HepG2 (cell line): ENCODE results near the gene GAB3. TPM values are rescaled to one million over a fixed set of nuclear protein-coding genes. Genes with fewer than 3 reads are reported as not detected.

Experiments used
- ATAC-seq: fragments of 200-7000 bp; cut with Tn5 transposase; 3 replicates; pipeline ENCODE4 v1.9.1; 2020; ENCODE audit warnings: mild to moderate bottlenecking, moderate library complexity
- BruUV-seq: library from RNA; stranded (reverse); fragments of 400-500 nt; replicated peaks from 2 replicates; lab custom pipeline; 2021; lab: Mats Ljungman, UMichigan
- CTCF ChIA-PET: fragments of 300-600 bp; formaldehyde crosslinking; extraction: SDS; loops from one replicate; lab custom pipeline; 2021; ENCODE audit warnings: low total read pairs, inconsistent platforms, low intra/inter-chr PET ratio; lab: Yijun Ruan, JAX
- POLR2A ChIA-PET: fragments of 350-600 bp; sonication (Branson Sonifier 250); formaldehyde crosslinking; loops from one replicate; lab custom pipeline; 2020; ENCODE audit warnings: antibody characterized with exemption, inconsistent platforms; lab: Yijun Ruan, JAX
- DNase-seq: peaks from one replicate; pipeline ENCODE4 v3.0.0-alpha.2; 2015; ENCODE audit warnings: low spot score
- FAIRE-seq: peaks from 3 replicates; lab custom pipeline; 2011; peaks lifted over from hg19 to GRCh38; lab: Jason Lieb, UNC
- H2AFZ ChIP-seq: one replicate; pipeline ENCODE4 v1.6.1; 2011; ENCODE audit warnings: low read length, inconsistent platforms
- H3K27ac ChIP-seq: fragments of 300-600 bp; 3 replicates; pipeline ENCODE4 v1.8.0; 2011; ENCODE audit warnings: mixed run types, mild to moderate bottlenecking, mixed read lengths, low read length, inconsistent platforms; ENCODE audit not compliant: insufficient read depth; ENCODE audit errors: extremely low read length
- H3K27me3 ChIP-seq, 2 experiments: fragments of 200-600 bp in 1 of 2; 2 replicates in 1 of 2; 3 replicates in 1 of 2; pipeline versions ENCODE4 v1.6.0 to v1.8.0; 2011; ENCODE audit warnings: low read length in 2 of 2, mild to moderate bottlenecking in 2 of 2, moderate library complexity in 2 of 2, inconsistent platforms in 1 of 2; ENCODE audit not compliant: insufficient read depth in 2 of 2, control insufficient read depth in 1 of 2
- H3K36me3 ChIP-seq, 2 experiments: fragments of 200-600 bp in 1 of 2; replicated peaks in 1 of 2; 2 replicates in 1 of 2; 3 replicates in 1 of 2; pipeline versions ENCODE4 v1.5.1 to v1.8.0; 2011; ENCODE audit warnings: low read length in 2 of 2, inconsistent platforms in 1 of 2; ENCODE audit not compliant: insufficient read depth in 2 of 2, control insufficient read depth in 1 of 2
- H3K4me1 ChIP-seq: 2 replicates; pipeline ENCODE4 v1.5.1; 2012; ENCODE audit warnings: low read length, inconsistent platforms; ENCODE audit not compliant: insufficient read depth
- H3K4me2 ChIP-seq: 2 replicates; pipeline ENCODE4 v1.6.0; 2011; ENCODE audit warnings: low read depth, low read length, inconsistent platforms
- H3K4me3 ChIP-seq, 3 experiments: fragments of 200-600 bp in 1 of 3; sonication (generic), shearing (Covaris generic) in 1 of 3; replicated peaks in 1 of 3; 2 replicates each; pipeline ENCODE4 v1.5.1; 2011 to 2016; ENCODE audit warnings: low read length in 3 of 3, inconsistent platforms in 2 of 3, low read depth in 2 of 3, mild to moderate bottlenecking in 2 of 3, control low read depth in 1 of 3, mixed read lengths in 1 of 3; ENCODE audit not compliant: insufficient read depth in 1 of 3
- H3K79me2 ChIP-seq: one replicate; pipeline ENCODE4 v1.6.1; 2011; ENCODE audit warnings: low read length, inconsistent platforms; ENCODE audit not compliant: insufficient read depth
- H3K9ac ChIP-seq: 2 replicates; pipeline ENCODE4 v1.6.0; 2011; ENCODE audit warnings: mild to moderate bottlenecking, low read depth, low read length, inconsistent platforms; ENCODE audit not compliant: insufficient read depth
- H3K9me3 ChIP-seq: 2 replicates; pipeline ENCODE4 v1.5.1; 2012; ENCODE audit warnings: mild to moderate bottlenecking, low read length
- H4K20me1 ChIP-seq: 2 replicates; pipeline ENCODE4 v1.6.0; 2011; ENCODE audit warnings: inconsistent platforms, mild to moderate bottlenecking, low read length, moderate library complexity; ENCODE audit not compliant: insufficient read depth
- CC2D1A ChIP-seq: sonication (generic); formaldehyde crosslinking; IDR thresholded peaks from 2 replicates; pipeline ENCODE4 v1.8.1; 2023; ENCODE audit warnings: mild to moderate bottlenecking, missing genetic modification reagents
- DMAP1 ChIP-seq: IDR thresholded peaks from 2 replicates; pipeline ENCODE4 v1.6.1; 2016
- ELK4 ChIP-seq: sonication (generic); formaldehyde crosslinking; IDR thresholded peaks from 2 replicates; pipeline ENCODE4 v1.9.0; 2021; ENCODE audit warnings: missing genetic modification reagents, borderline replicate concordance
- FOXA1 ChIP-seq, 2 experiments: fragments of 450-650 bp in 1 of 2; sonication (generic) in 1 of 2; formaldehyde crosslinking in 1 of 2; IDR thresholded peaks; 2 replicates each; pipeline versions ENCODE4 v1.4.0 to v1.6.1; 2016 to 2020; ENCODE audit warnings: missing genetic modification reagents in 1 of 2
- HOXA9 ChIP-seq: sonication (generic); formaldehyde crosslinking; IDR thresholded peaks from 2 replicates; pipeline ENCODE4 v1.8.1; 2022; ENCODE audit warnings: missing genetic modification reagents, mild to moderate bottlenecking, moderate library complexity, borderline replicate concordance
- KLF13 ChIP-seq: sonication (generic); formaldehyde crosslinking; IDR thresholded peaks from 2 replicates; pipeline ENCODE4 v1.4.0; 2020; ENCODE audit warnings: mild to moderate bottlenecking, missing genetic modification reagents
- RORA ChIP-seq: sonication (generic); formaldehyde crosslinking; IDR thresholded peaks from 2 replicates; pipeline ENCODE4 v1.5.0; 2020; ENCODE audit warnings: mild to moderate bottlenecking, missing genetic modification reagents, moderate library complexity
- SAFB2 ChIP-seq: sonication (generic); formaldehyde crosslinking; IDR thresholded peaks from 2 replicates; pipeline ENCODE4 v1.5.1; 2020; ENCODE audit warnings: missing genetic modification reagents, low read depth, mild to moderate bottlenecking, borderline replicate concordance
- ZBTB2 ChIP-seq: sonication (generic); formaldehyde crosslinking; IDR thresholded peaks from 2 replicates; pipeline ENCODE4 v1.8.0; 2022; ENCODE audit warnings: low read depth, missing genetic modification reagents
- ZNF383 ChIP-seq: sonication (generic); formaldehyde crosslinking; IDR thresholded peaks from 2 replicates; pipeline ENCODE4 v1.4.0; 2020; ENCODE audit warnings: missing genetic modification reagents, mild to moderate bottlenecking, borderline replicate concordance
- ZNF543 ChIP-seq: sonication (generic); formaldehyde crosslinking; IDR thresholded peaks from 2 replicates; pipeline ENCODE4 v1.4.0; 2020; ENCODE audit warnings: mild to moderate bottlenecking, missing genetic modification reagents
- ZNF619 ChIP-seq: sonication (generic); formaldehyde crosslinking; IDR thresholded peaks from 2 replicates; pipeline ENCODE4 v1.4.0; 2020; ENCODE audit warnings: mild to moderate bottlenecking, missing genetic modification reagents
- ZNF780A ChIP-seq: sonication (generic); formaldehyde crosslinking; IDR thresholded peaks from 2 replicates; pipeline ENCODE4 v1.8.0; 2022; ENCODE audit warnings: mild to moderate bottlenecking, missing genetic modification reagents, moderate library complexity
- WGBS: methylation state at CpG from one replicate; pipeline ENCODE4 v1.1.6; 2017; ENCODE audit warnings: low lambda C conversion rate; 5-methylcytosine and 5-hydroxymethylcytosine counted together
- in situ Hi-C: cut with HindIII; loops from 2 replicates; pipeline ENCODE4 v1.10.0; 2017; ENCODE audit warnings: low pct_unique_long_range_greater_than_20kb; ENCODE audit not compliant: extremely low pct_ligation_motif_present
- intact Hi-C: fragments of 100-400 bp; cut with micrococcal nuclease; formaldehyde crosslinking; loops from one replicate; pipeline ENCODE4 v1.10.0; 2022; ENCODE audit not compliant: unreplicated experiment
- polyA plus RNA-seq, 8 experiments: library from polyadenylated mRNA; depleted of rRNA in 3 of 8; stranded (reverse) in 7 of 8; unstranded in 1 of 8; fragments of >200 nt; fragmentation: Illumina TruSeq in 4 of 8; extraction: Trizol in 4 of 8; gene quantifications; 2 replicates each; pipeline versions ENCODE4 v1.2.1 to v1.2.3, GENCODE V29; 2011 to 2016; ENCODE audit warnings: low read depth in 4 of 8, missing spikeins in 1 of 8, mixed read lengths in 1 of 8; ENCODE audit not compliant: insufficient read depth in 1 of 8
- total RNA-seq, 5 experiments: library from RNA; depleted of rRNA; stranded (reverse); fragments of >200 nt; fragmentation: Illumina TruSeq; extraction: Trizol; gene quantifications; 2 replicates each; pipeline ENCODE4 v1.2.3, GENCODE V29; 2016; ENCODE audit warnings: low read depth in 1 of 5
- TF ChIP-seq, protein P1 (sequence below): sonication (generic); formaldehyde crosslinking; IDR thresholded peaks from 2 replicates; pipeline ENCODE4 v1.5.1; 2020; ENCODE audit warnings: mild to moderate bottlenecking, missing genetic modification reagents, moderate library complexity

The GAB3 gene
- total and polyA plus RNA-seq, 2 of the 13 experiments (the other 11 are each of a cell fraction or from before 2014, with no cell fraction given) = not detected

DNA sequence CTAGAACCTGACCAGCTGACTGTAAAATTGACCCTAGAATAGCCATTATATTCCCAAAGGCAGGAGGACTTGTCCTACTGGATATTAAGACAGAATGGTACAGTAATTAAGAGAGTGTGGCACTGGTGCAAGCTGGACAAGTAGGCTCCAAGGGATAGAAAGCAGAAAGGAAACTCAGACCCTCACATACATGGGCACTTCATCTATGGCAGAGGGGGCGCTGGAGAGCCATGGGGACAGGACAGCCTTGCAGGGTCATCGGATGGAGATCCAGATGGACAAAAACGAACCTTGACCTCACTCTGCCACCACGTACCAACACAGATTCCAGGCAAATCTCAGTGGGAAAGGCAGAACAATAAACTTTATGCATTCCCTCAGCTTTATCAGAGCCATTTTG, 40.6 kb downstream of the GAB3 start:
- no peak for TF ChIP-seq HOXA9 (CRISPR knock-in tag)
- no peak for TF ChIP-seq ZNF383 (CRISPR knock-in tag)
- TF ChIP-seq SAFB2 (CRISPR knock-in tag) = no peak
- no peak for TF ChIP-seq ELK4 (CRISPR knock-in tag)
- no peak for TF ChIP-seq CC2D1A (CRISPR knock-in tag)
- no peak for TF ChIP-seq ZNF780A (CRISPR knock-in tag)
- TF ChIP-seq ZNF543 = no peak
- no peak for TF ChIP-seq FOXA1 (IDR thresholded peaks at IDR 0.05)
- no peak for TF ChIP-seq FOXA1 (CRISPR knock-in tag; IDR thresholded peaks at IDR 0.05)
- TF ChIP-seq, protein P1, sequence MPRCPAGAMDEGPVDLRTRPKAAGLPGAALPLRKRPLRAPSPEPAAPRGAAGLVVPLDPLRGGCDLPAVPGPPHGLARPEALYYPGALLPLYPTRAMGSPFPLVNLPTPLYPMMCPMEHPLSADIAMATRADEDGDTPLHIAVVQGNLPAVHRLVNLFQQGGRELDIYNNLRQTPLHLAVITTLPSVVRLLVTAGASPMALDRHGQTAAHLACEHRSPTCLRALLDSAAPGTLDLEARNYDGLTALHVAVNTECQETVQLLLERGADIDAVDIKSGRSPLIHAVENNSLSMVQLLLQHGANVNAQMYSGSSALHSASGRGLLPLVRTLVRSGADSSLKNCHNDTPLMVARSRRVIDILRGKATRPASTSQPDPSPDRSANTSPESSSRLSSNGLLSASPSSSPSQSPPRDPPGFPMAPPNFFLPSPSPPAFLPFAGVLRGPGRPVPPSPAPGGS (CRISPR knock-in tag) = no peak
- TF ChIP-seq ZBTB2 (CRISPR knock-in tag) = no peak
- no peak for TF ChIP-seq RORA (CRISPR knock-in tag)
- TF ChIP-seq KLF13 = no peak
- no peak for TF ChIP-seq ZNF619 (CRISPR knock-in tag)
- no peak for TF ChIP-seq DMAP1 (CRISPR knock-in tag)
- Histone ChIP-seq H3K27me3 (no peaks in the 10 kb centered on the region), H3K36me3 (no peaks in the 10 kb centered on the region), H3K9ac (no peak overlapping the region), H3K4me1 (no peaks in the 10 kb centered on the region), H4K20me1 (no peaks in the 10 kb centered on the region), H2AFZ (no peak overlapping the region), H3K27ac (no peak overlapping the region), H3K4me2 (no peak overlapping the region), H3K4me3 (no peak overlapping the region), H3K9me3 (no peaks in the 10 kb centered on the region), H3K79me2 (no peaks in the 10 kb centered on the region)
- CTCF ChIA-PET = no interaction called here
- DNase-seq (no peak), ATAC-seq (no peak), FAIRE-seq (no peak)
- intact Hi-C loops (no loop called here), in situ Hi-C loops (no loop called here)
- POLR2A ChIA-PET = no interaction called here
- BruUV-seq = no TSS peak
- WGBS = 0% methylated on average over 4 of the region's 4 CpGs
